ENCODE results near the gene RBM14. TPM values are rescaled to one million over a fixed set of nuclear protein-coding genes. Genes with fewer than 3 reads are reported as not detected.

The RBM14 gene
- total and polyA plus RNA-seq, 3 experiments from 2014 or later, result 87.9 to 165 (median 152) TPM

- no peaks in the 10 kb centered on the region for H3K9me3 ChIP-seq (ENCODE audit: low read length)
- no peak overlapping the region for H3K27ac ChIP-seq (ENCODE audit: low read depth, low read length)
- ChIA-PET POLR2A (interaction anchor here (0.6 to 1.1 kb wide), 5 partner anchors 22 to 800 kb away, joined by 3 to 6 read pairs (median 3); partner anchors contain the start of genes RBM4 and YIF1A), CTCF (interaction anchor here (0.7 to 3.1 kb wide), 3 partner anchors 17 to 111 kb away, joined by 3 to 15 read pairs (median 4); partner anchors contain the start of gene RBM4B)
- H3K4me3 ChIP-seq (ENCODE audit: low read length), result no peak overlapping the region
- DNase-seq, result no peak
- Mint-ChIP-seq H3K27ac (peak overlapping the region in 5 of 8 donors; percentile 1 to 43 (median 4)), H3K27me3 (peaks cover 0 to 2% of the 10 kb centered on the region in 2 donors), H3K9me3 (no peaks in the 10 kb centered on the region), H3K36me3 (peaks cover 0 to 59% (median 6%) of the 10 kb centered on the region in 3 donors), H3K4me3 (no peak overlapping the region), H3K4me1 (peaks cover 15 to 32% (median 25%) of the 10 kb centered on the region in 3 donors)
- H3K4me1 ChIP-seq (ENCODE audit: insufficient read depth, low read length), result no peaks in the 10 kb centered on the region
- peaks cover 19% of the 10 kb centered on the region for H3K36me3 ChIP-seq (ENCODE audit: insufficient read depth, low read length)
- no peaks in the 10 kb centered on the region for H3K27me3 ChIP-seq (ENCODE audit: insufficient read depth, low read length, poor library complexity, severe bottlenecking)
Observed at GRCh38 chr11:66659763-66660162, 43.3 kb downstream of the RBM14 start.

DNA sequence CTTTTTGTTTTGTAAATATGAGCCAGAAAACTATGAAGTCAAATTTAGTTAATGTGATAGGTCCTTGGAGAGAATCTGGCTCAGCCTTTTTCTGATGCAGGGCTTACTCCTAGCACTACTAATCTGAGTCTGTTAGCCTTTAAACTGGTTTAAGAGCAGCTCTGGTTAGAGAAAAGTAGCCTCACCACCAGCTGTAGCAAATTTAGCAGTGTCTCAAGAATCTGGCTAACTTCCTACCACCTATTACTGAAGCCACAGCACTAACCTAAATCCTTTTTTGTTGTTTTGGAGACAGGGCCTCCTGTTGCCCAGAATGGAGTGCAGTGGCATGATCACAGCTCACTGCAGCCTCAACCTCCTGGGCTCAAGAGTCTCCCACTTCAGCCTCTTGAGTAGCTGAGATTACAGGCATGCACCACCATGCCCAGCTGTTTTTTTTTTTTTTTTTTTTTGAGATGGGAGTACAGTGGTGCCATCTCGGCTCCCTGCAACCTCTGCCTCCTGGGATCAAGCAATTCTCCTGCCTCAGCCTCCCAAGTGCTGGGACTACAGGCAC, 47.4 kb downstream of the RBM14 start:
- ChIA-PET POLR2A (interaction anchor here (0.6 kb wide), 1 partner anchor 8 kb away, joined by 4 read pairs; no protein-coding TSS in a partner anchor), CTCF (interaction anchor here (1.4 to 1.8 kb wide), 3 partner anchors 14 to 44 kb away, joined by 3 to 7 read pairs (median 4); partner anchors contain the start of gene RBM4B)
- no peaks in the 10 kb centered on the region for H3K9me3 ChIP-seq (ENCODE audit: low read length)
- no peak for DNase-seq
- peak overlapping the region in 2 of 8 donors; percentile 17 to 64 for H3K27ac Mint-ChIP-seq
- no peaks in the 10 kb centered on the region for H3K27me3 ChIP-seq (ENCODE audit: insufficient read depth, low read length, poor library complexity, severe bottlenecking)
- H3K36me3 Mint-ChIP-seq, result peaks cover 0 to 75% (median 7%) of the 10 kb centered on the region in 3 donors
- peaks cover 45% of the 10 kb centered on the region for H3K36me3 ChIP-seq (ENCODE audit: insufficient read depth, low read length)
- no peaks in the 10 kb centered on the region for H3K4me1 ChIP-seq (ENCODE audit: insufficient read depth, low read length)
- no peaks in the 10 kb centered on the region for H3K9me3 Mint-ChIP-seq
- H3K27me3 Mint-ChIP-seq, result peaks cover 0 to 2% of the 10 kb centered on the region in 2 donors
- no peak overlapping the region for H3K4me3 Mint-ChIP-seq
- no peak overlapping the region for H3K27ac ChIP-seq (ENCODE audit: low read depth, low read length)
- no peak overlapping the region for H3K4me3 ChIP-seq (ENCODE audit: low read length)
- peaks cover 20 to 59% (median 42%) of the 10 kb centered on the region in 3 donors for H3K4me1 Mint-ChIP-seq

- Histone ChIP-seq H3K9me3 (ENCODE audit: low read length) (no peaks in the 10 kb centered on the region), H3K36me3 (ENCODE audit: insufficient read depth, low read length) (peaks cover 36% of the 10 kb centered on the region), H3K4me3 (ENCODE audit: low read length) (no peak overlapping the region), H3K27ac (ENCODE audit: low read depth, low read length) (no peak overlapping the region), H3K27me3 (ENCODE audit: insufficient read depth, low read length, poor library complexity, severe bottlenecking) (no peaks in the 10 kb centered on the region), H3K4me1 (ENCODE audit: insufficient read depth, low read length) (no peaks in the 10 kb centered on the region)
- Mint-ChIP-seq H3K4me3 (no peak overlapping the region), H3K36me3 (peaks cover 0 to 77% (median 11%) of the 10 kb centered on the region in 3 donors), H3K27me3 (no peaks in the 10 kb centered on the region), H3K4me1 (peaks cover 25 to 63% (median 38%) of the 10 kb centered on the region in 3 donors), H3K27ac (peak overlapping the region in 4 of 8 donors; percentile 26 to 59 (median 42)), H3K9me3 (no peaks in the 10 kb centered on the region)
- POLR2A ChIA-PET, result no interaction called here
- CTCF ChIA-PET, result interaction anchor here (0.7 to 1.8 kb wide), 4 partner anchors 12 to 27 kb away, joined by 3 to 7 read pairs (median 3); partner anchors contain the start of genes RBM4 and RBM4B
- DNase-seq, result no peak
Observed at GRCh38 chr11:66665369-66665768, 48.9 kb downstream of the RBM14 start.

DNA sequence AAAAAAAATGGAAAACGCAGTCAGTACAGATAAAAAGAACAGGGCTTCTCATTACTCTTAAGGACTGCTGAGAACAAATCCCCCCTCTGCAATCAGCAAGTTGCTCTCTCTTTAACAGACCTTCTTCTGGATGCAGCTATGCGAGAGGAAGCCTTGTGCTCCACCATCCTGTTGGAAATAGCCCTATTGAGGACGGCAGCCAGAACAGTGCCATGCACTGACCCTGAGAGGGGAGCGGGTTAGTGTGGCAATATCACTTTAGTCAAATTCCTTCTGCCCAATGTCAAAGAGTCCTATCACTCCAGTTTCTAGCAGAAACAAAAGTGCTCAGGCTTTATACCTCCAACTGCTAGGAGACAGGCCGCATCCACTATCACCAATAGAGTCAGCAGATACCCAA, 54.4 kb downstream of the RBM14 start:
- ChIA-PET POLR2A (no interaction called here), CTCF (no interaction called here)
- Mint-ChIP-seq H3K4me1 (peaks cover 39 to 69% (median 46%) of the 10 kb centered on the region in 3 donors), H3K4me3 (no peak overlapping the region), H3K27ac (peak overlapping the region in 6 of 8 donors; percentile 11 to 92 (median 52)), H3K9me3 (no peaks in the 10 kb centered on the region), H3K27me3 (no peaks in the 10 kb centered on the region), H3K36me3 (peaks cover 0 to 48% (median 3%) of the 10 kb centered on the region in 3 donors)
- Histone ChIP-seq H3K27ac (ENCODE audit: low read depth, low read length) (no peak overlapping the region), H3K27me3 (ENCODE audit: insufficient read depth, low read length, poor library complexity, severe bottlenecking) (no peaks in the 10 kb centered on the region), H3K9me3 (ENCODE audit: low read length) (no peaks in the 10 kb centered on the region), H3K4me1 (ENCODE audit: insufficient read depth, low read length) (peaks cover 18% of the 10 kb centered on the region), H3K4me3 (ENCODE audit: low read length) (no peak overlapping the region), H3K36me3 (ENCODE audit: insufficient read depth, low read length) (peaks cover 21% of the 10 kb centered on the region)
- no peak for DNase-seq

- Histone ChIP-seq H3K4me1 (ENCODE audit: insufficient read depth, low read length) (peaks cover 43% of the 10 kb centered on the region), H3K4me3 (ENCODE audit: low read length) (no peak overlapping the region), H3K27ac (ENCODE audit: low read depth, low read length) (no peak overlapping the region), H3K9me3 (ENCODE audit: low read length) (no peaks in the 10 kb centered on the region), H3K27me3 (ENCODE audit: insufficient read depth, low read length, poor library complexity, severe bottlenecking) (no peaks in the 10 kb centered on the region), H3K36me3 (ENCODE audit: insufficient read depth, low read length) (no peaks in the 10 kb centered on the region)
- Mint-ChIP-seq H3K27me3 (no peaks in the 10 kb centered on the region), H3K36me3 (peaks cover 0 to 25% (median 3%) of the 10 kb centered on the region in 3 donors), H3K9me3 (no peaks in the 10 kb centered on the region), H3K4me3 (peak overlapping the region in 5 of 7 donors; percentile 3 to 25 (median 16)), H3K4me1 (peaks cover 44 to 61% (median 48%) of the 10 kb centered on the region in 3 donors), H3K27ac (peak overlapping the region; percentile 3 to 98 (median 53))
- DNase-seq, result no peak
- ChIA-PET POLR2A (interaction anchor here (1.4 kb wide), 1 partner anchor 37 kb away, joined by 5 read pairs; the partner anchor contains the start of gene RBM4), CTCF (interaction anchor here (0.5 to 1.0 kb wide), 2 partner anchors 97 to 352 kb away, joined by 3 read pairs; no protein-coding TSS in a partner anchor)
Observed at GRCh38 chr11:66674964-66675602, 58.7 kb downstream of the RBM14 start.

- Mint-ChIP-seq H3K4me1 (peaks cover 37 to 51% (median 43%) of the 10 kb centered on the region in 3 donors), H3K27me3 (no peaks in the 10 kb centered on the region), H3K27ac (peak overlapping the region; percentile 31 to 100 (median 99)), H3K4me3 (peak overlapping the region; percentile 90 to 99 (median 95)), H3K9me3 (no peaks in the 10 kb centered on the region), H3K36me3 (peaks cover 0 to 18% (median 3%) of the 10 kb centered on the region in 3 donors)
- no peaks in the 10 kb centered on the region for H3K36me3 ChIP-seq (ENCODE audit: insufficient read depth, low read length)
- H3K27me3 ChIP-seq (ENCODE audit: insufficient read depth, low read length, poor library complexity, severe bottlenecking), result no peaks in the 10 kb centered on the region
- POLR2A ChIA-PET, result interaction anchor here (0.6 to 2.6 kb wide), 8 partner anchors 8 to 916 kb away, joined by 3 to 41 read pairs (median 6); partner anchors contain the start of genes RBM14 and RBM4
- H3K27ac ChIP-seq (ENCODE audit: low read depth, low read length), result no peak overlapping the region
- H3K4me3 ChIP-seq (ENCODE audit: low read length), result peak overlapping the region; percentile 99
- H3K9me3 ChIP-seq (ENCODE audit: low read length), result no peaks in the 10 kb centered on the region
- H3K4me1 ChIP-seq (ENCODE audit: insufficient read depth, low read length), result peaks cover 43% of the 10 kb centered on the region
- DNase-seq, result peak in 1 of 5 donors; percentile 26
- CTCF ChIA-PET, result interaction anchor here (0.6 to 6.5 kb wide), 13 partner anchors 8 to 273 kb away, joined by 3 to 135 read pairs (median 11); partner anchors contain the start of genes CCDC87, CCS, MRPL11 and PELI3
Observed at GRCh38 chr11:66676282-66676919, 60.0 kb downstream of the RBM14 start.

All from CD8-positive, alpha-beta memory T cell (primary cell).